HEK293T (cell line): ENCODE data around the gene HSD17B8.

Experiments
- ARNT ChIP-seq: fragments of 450-650 bp; IDR thresholded peaks from 2 replicates; pipeline ENCODE4 v1.6.1; 2017; ENCODE audit warnings: mild to moderate bottlenecking
- ELF4 ChIP-seq: fragments of 450-650 bp; IDR thresholded peaks from 2 replicates; pipeline ENCODE4 v1.6.1; 2017; ENCODE audit warnings: antibody characterized with exemption
- FOXA1 ChIP-seq: fragments of 450-650 bp; IDR thresholded peaks from 2 replicates; pipeline ENCODE4 v1.6.1; 2016; ENCODE audit warnings: mild to moderate bottlenecking
- FOXK2 ChIP-seq: fragments of 450-650 bp; IDR thresholded peaks from 2 replicates; pipeline ENCODE4 v1.6.1; 2016; ENCODE audit warnings: mild to moderate bottlenecking
- FOXM1 ChIP-seq: fragments of 450-650 bp; IDR thresholded peaks from 2 replicates; pipeline ENCODE4 v1.6.1; 2017; ENCODE audit warnings: mild to moderate bottlenecking, borderline replicate concordance
- HDGF ChIP-seq: fragments of 450-650 bp; IDR thresholded peaks from 2 replicates; pipeline ENCODE4 v1.6.1; 2017; ENCODE audit warnings: antibody characterized with exemption, borderline replicate concordance
- L3MBTL2 ChIP-seq: fragments of 450-650 bp; conservative IDR thresholded peaks from 2 replicates; pipeline ENCODE4 v1.6.1; 2016; ENCODE audit warnings: mild to moderate bottlenecking
- SP1 ChIP-seq: fragments of 450-650 bp; IDR thresholded peaks from 2 replicates; pipeline ENCODE4 v1.6.1; 2017
- TARDBP ChIP-seq: fragments of 450-650 bp; IDR thresholded peaks from 2 replicates; pipeline ENCODE4 v1.6.1; 2016
- TF ChIP-seq, protein P1 (sequence below): fragments of 450-650 bp; IDR thresholded peaks from 2 replicates; pipeline ENCODE4 v1.6.1; 2016

DNA sequence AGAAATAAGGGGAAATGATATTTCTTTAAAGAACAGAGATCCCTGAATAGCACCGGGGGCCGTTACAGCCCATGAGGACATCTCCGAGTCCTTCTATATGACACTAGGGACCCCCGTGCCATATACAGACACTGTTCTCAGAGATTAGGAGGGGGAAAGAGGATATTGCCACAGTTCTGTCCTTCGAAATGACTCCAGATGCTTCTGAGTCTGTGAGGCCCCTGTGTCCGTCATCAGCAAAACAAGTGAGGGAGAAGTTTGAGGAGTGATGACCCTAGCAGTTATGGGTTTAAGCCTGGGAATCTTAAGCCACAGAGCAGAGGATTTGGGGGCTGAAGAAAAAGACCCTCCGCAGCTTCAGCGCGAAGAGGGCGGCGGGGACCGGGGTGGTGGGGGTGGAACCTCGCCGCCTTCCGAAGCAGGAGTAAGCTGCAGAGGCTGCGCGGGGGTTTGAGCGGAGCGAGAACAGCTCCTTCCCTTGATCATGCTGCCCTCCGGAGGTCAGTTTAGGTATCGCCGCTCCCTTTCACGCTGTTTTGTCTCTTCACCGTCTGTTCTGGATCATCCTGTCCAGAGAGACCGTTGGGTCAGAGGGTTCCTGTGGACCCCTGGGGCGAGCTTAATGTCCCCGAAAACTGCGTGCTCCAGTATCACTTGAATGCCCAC, 43.7 kb downstream of the HSD17B8 start:
- TF ChIP-seq FOXA1 = no peak
- TF ChIP-seq TARDBP = no peak
- TF ChIP-seq FOXM1 = no peak
- TF ChIP-seq ELF4 = no peak
- TF ChIP-seq, protein P1, sequence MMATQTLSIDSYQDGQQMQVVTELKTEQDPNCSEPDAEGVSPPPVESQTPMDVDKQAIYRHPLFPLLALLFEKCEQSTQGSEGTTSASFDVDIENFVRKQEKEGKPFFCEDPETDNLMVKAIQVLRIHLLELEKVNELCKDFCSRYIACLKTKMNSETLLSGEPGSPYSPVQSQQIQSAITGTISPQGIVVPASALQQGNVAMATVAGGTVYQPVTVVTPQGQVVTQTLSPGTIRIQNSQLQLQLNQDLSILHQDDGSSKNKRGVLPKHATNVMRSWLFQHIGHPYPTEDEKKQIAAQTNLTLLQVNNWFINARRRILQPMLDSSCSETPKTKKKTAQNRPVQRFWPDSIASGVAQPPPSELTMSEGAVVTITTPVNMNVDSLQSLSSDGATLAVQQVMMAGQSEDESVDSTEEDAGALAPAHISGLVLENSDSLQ = no peak
- TF ChIP-seq ARNT = no peak
- TF ChIP-seq HDGF = no peak
- no peak for TF ChIP-seq FOXK2
- TF ChIP-seq SP1 = no peak
- no peak for TF ChIP-seq L3MBTL2
